ENCODE results near the gene SPNS3.

Gene SPNS3

DNA sequence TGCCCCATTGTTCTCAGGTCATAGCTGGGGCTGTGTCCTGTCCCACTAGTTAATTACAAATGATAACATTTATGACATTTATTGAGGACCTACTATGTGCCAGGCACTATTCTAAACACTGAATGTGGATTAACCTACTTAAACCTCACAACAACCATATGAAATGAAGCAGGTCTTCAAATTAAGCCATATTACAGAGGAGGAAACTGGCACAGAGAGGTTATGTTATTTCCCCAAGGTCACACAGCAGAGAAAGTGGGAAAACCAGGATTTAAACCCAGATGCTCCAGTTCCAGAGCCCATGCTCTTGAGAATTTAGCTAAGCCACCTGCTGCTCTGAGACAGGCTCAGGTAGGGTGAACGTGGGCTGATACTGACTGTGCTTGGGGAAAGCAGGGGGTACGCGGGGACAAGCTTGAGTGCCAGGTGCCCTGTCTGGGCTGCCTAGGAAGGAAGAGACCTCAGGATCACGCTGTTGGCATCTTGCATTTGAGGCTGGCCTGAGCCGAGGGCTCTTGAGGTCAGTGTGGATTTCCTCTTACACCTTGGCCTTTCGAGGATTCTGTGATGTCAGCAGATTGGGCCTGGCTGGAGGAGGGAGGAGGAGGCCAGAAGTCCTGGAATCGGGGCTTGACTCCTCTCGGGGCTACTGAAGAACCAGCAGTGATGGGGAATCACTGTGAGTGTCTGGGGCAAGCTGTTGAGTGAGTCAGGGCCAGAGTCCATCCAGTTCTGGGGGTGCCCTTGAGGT is 73.8 kb downstream of the SPNS3 start:
- Histone ChIP-seq H3K4me3 (no peak overlapping the region), H3K36me3 (replicated peaks) (no peaks in the 10 kb centered on the region), H3K9me3 (no peaks in the 10 kb centered on the region), H3K27me3 (ENCODE audit: low read depth) (peaks cover 2% of the 10 kb centered on the region; the same call in 1 of the 2 replicates), H3K4me1 (no peaks in the 10 kb centered on the region)
- no peak for DNase-seq (ENCODE audit: low spot score in 2 of 2)
- in situ Hi-C loops (cut with MboI; ENCODE audit: low sequenced_read_pairs) = no loop called here

DNA sequence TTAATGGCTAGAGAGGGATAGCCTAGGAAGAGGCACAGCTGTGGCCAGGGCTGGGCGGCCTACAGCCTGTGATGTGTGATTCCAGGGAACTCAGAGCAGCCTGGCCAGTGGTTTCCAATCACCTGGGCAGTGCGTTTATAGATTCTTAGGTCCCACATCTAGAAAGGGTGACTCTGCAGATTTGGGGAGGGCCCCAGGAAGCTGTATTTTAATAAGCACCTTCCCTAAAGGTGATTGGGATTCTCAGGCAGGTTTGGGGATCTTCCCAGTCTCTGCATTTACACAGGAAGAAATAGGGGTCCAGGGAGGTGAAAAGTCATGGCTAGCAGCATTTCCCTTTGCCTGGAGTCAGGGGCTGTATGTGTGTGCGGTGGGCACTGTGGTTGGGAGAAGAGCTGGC is 74.5 kb downstream of the SPNS3 start:
- H3K36me3 ChIP-seq (replicated peaks) = no peaks in the 10 kb centered on the region
- H3K4me3 ChIP-seq = no peak overlapping the region
- no peaks in the 10 kb centered on the region for H3K9me3 ChIP-seq
- DNase-seq (ENCODE audit: low spot score in 2 of 2) = no peak
- H3K27me3 ChIP-seq (ENCODE audit: low read depth) = no peaks in the 10 kb centered on the region; the same call in 1 of the 2 replicates
- H3K4me1 ChIP-seq = no peaks in the 10 kb centered on the region
- in situ Hi-C loops (cut with MboI; ENCODE audit: low sequenced_read_pairs) = no loop called here

DNA sequence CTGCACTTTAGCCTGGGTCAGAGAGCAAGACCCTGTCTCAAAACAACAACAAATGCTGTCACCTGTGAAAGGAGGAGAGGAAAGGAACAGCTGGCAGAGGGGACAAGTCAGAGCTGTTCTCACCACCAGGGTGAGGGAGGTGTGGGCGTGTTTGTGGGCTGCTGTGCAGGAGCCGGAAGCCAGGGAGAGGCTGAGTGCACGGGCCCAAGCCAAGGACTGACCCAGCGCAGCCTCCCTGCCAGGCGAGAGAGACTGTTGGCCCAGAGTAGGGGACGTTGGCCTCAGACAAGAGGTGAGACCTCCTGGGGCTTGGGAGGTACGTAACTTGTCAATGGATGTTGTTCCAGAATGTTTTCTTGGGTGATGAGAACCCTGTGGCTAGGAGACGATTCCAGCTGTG is 75.7 kb downstream of the SPNS3 start:
- no peaks in the 10 kb centered on the region for H3K36me3 ChIP-seq (replicated peaks)
- no peaks in the 10 kb centered on the region for H3K9me3 ChIP-seq
- no peaks in the 10 kb centered on the region for H3K27me3 ChIP-seq (ENCODE audit: low read depth)
- DNase-seq (ENCODE audit: low spot score in 2 of 2) = no peak
- H3K4me1 ChIP-seq = no peaks in the 10 kb centered on the region
- no peak overlapping the region for H3K4me3 ChIP-seq
- in situ Hi-C loops (cut with MboI; ENCODE audit: low sequenced_read_pairs) = no loop called here

DNA sequence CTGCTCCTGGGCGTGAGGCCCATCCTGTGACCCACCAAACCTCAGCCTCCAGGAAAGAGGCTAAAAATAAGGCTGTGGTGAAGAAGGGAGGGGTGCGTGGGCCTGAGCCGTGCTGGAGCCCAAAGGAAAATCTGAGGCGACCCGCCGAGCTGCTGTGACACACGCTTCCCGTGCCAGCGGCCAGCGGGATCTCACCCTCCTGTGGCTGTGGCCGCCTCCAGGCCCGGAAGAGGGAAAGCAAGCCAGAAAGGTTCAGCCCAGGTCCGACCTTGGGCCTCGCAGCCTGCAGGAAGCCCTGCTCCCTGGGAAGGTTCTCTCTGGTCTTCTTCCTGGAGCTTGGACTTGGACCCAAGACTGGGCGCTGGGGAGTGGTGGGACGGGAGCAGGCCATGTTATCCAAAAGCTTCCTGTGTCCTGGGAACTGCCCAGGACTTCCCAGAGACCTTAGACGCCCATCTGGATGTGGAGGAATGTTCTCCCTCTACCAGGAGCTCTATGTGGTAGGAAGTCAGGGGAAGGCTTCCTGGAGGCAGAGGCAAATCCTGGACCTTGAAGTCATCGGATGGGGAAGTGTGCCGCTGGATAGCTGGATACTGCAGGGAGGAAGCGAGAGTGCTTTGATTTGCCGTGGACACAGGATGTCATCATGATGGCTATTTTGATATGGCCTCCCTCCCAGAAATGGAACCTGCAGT is 76.3 kb downstream of the SPNS3 start:
- no peak for DNase-seq (ENCODE audit: low spot score in 2 of 2)
- Histone ChIP-seq H3K9me3 (no peaks in the 10 kb centered on the region), H3K36me3 (replicated peaks) (no peaks in the 10 kb centered on the region), H3K4me1 (no peaks in the 10 kb centered on the region), H3K27me3 (ENCODE audit: low read depth) (no peaks in the 10 kb centered on the region), H3K4me3 (no peak overlapping the region)
- in situ Hi-C loops (cut with MboI; ENCODE audit: low sequenced_read_pairs) = no loop called here

DNA sequence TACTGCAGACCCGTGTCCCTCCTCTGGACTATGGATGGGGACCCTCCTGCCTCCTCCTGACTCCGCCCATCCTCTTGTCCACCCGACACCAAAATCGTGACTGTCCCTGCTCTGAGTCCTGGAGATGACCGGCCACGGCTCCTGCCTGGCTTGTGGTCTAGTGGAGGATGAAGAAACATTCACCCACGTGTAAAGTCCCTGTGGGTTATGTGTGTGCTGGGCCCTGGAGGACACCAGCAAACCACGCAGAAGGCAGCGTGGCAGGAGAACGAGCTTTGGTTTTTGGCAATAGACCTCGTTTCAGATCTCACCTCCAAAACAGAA is 76.8 kb downstream of the SPNS3 start:
- no peaks in the 10 kb centered on the region for H3K36me3 ChIP-seq (replicated peaks)
- no peaks in the 10 kb centered on the region for H3K4me1 ChIP-seq
- no peaks in the 10 kb centered on the region for H3K27me3 ChIP-seq (ENCODE audit: low read depth)
- DNase-seq (ENCODE audit: low spot score in 2 of 2) = no peak
- in situ Hi-C loops (cut with MboI; ENCODE audit: low sequenced_read_pairs) = no loop called here
- H3K9me3 ChIP-seq = no peaks in the 10 kb centered on the region
- no peak overlapping the region for H3K4me3 ChIP-seq

DNA sequence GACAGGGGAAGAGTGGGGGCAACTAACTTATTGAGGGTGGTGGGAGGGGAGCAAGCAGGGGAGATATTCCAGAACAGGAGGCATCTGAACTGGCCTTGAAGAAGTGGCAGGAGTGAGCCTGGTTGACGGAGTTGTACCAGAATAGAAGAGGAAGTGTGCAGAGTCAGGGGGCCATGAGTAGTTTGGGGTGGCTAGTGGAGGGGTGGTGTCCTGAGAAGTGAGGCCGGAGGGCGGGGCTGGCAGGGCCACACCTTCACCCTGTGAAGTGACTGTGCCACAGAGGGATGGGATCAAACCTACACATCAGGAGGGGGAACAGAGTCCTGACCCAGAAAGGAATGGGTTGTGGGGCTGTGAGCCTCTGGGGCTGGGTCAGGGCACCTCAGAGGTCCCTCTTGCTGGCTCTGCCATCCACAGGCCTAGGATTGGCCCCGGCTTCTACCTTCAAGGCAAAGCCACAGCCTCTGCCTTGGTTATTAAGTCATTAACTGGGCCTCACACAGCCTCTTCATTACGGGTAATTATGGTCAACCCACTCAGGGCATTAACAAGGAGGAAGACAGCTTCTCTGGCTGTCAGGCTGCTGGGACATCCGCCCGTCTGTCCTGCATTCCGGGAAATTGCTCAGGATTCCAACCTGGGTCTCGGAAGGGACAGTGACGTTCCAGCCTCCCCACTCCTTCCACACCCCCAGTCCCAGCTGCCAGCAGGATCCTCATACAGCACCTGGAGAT is 77.6 kb downstream of the SPNS3 start:
- H3K36me3 ChIP-seq (replicated peaks) = no peaks in the 10 kb centered on the region
- no peaks in the 10 kb centered on the region for H3K27me3 ChIP-seq (ENCODE audit: low read depth)
- in situ Hi-C loops (cut with MboI; ENCODE audit: low sequenced_read_pairs) = no loop called here
- no peak for DNase-seq (ENCODE audit: low spot score in 2 of 2)
- H3K4me3 ChIP-seq = no peak overlapping the region
- H3K9me3 ChIP-seq = no peaks in the 10 kb centered on the region
- H3K4me1 ChIP-seq = no peaks in the 10 kb centered on the region

DNA sequence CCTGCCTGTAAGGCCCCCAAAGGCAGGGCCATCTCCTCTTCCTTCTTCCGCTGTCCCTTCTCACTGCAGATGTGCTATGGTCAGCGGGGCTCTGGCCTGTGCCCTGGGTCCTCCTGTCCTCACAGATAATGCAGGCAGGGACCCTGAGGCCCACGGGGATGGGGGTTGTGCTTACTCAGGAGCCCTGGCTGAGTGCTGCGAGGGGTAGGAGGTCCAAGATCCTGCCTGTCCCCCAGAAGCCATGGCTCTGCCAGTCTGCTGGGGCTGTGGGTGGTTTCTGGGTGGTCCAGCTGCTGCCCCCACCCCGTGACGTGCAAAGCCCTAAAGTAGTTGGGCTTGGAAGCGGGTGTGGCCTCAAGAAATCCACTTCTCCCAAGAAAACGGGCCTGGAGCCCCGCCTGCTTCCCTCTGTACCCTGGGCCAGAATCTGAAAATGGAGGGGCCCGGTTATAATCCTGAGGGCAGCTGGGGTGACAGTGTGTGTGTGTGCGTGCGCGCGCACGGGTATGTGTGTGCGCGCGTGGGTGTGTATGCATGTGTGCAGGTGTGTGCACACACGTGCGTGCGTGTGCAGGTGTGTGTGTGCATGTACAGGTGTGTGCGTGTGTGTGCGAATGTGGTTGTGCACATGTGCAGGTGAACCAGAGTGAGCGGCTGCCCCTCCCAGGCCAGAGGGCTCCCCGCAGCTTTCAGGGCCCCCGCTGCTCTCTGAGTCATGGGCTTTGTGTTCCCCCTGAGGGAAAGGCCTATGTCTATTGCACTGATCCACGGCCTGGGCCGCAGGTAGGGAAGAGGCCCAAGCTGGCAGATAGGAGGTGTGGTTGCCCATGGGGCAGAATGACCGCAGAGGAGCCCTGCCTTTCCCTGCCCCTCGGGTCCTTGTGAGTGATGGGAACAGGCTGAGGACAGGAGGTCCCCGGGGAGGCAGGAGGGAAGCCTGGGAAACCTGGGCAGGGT is 78.7 kb downstream of the SPNS3 start:
- H3K4me1 ChIP-seq = no peaks in the 10 kb centered on the region
- H3K27me3 ChIP-seq (ENCODE audit: low read depth) = no peaks in the 10 kb centered on the region
- DNase-seq (ENCODE audit: low spot score in 2 of 2) = no peak
- no peaks in the 10 kb centered on the region for H3K36me3 ChIP-seq (replicated peaks)
- no peak overlapping the region for H3K4me3 ChIP-seq
- in situ Hi-C loops (cut with MboI; ENCODE audit: low sequenced_read_pairs) = no loop called here
- H3K9me3 ChIP-seq = no peaks in the 10 kb centered on the region

DNA sequence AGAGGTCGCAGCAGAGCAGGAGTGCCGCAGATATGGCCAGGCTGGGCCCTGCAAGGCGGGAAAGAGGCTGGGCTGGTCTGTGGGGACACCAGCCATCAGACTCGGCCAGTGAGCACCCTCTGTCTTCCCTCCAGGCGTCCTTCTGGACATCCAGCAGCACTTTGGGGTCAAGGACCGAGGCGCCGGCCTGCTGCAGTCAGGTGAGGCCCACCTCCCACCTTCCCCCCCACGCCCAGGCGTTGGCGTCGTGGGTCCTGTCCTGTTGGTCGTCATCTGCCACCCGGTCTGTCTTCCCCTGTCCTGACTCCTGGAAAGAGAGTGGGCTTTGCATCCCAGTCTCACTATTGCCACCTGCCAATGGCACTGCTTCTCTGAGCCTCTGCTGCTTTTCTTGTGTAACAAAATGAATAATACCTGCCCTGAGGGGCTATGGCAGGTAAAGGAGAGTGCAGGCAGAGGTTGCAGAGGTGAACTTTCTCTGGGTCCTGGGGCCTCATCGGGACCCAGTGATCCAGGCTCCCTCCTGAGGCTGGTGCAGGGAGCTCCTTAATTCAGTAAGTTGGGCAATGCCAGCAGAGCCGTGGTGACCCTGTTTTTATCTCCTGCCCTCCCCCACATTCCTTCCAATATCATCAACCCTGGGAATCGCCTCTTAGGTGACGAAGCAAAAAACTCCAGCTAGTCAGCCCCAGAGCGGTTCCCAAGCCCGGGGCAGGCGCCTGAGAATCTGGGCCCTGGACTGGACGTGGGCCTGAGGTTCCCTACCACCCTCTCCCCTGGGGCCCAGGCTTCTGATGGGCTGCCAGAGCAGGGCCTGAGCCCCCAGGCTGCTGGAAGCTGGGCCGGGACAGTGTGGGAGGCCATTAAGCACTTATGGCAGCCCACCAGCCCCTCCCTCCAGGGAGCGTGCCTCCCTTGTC is 79.6 kb downstream of the SPNS3 start:
- Histone ChIP-seq H3K4me1 (no peaks in the 10 kb centered on the region), H3K9me3 (no peaks in the 10 kb centered on the region), H3K4me3 (no peak overlapping the region), H3K27me3 (ENCODE audit: low read depth) (no peaks in the 10 kb centered on the region), H3K36me3 (replicated peaks) (no peaks in the 10 kb centered on the region)
- in situ Hi-C loops (cut with MboI; ENCODE audit: low sequenced_read_pairs) = no loop called here
- DNase-seq (ENCODE audit: low spot score in 2 of 2) = no peak

DNA sequence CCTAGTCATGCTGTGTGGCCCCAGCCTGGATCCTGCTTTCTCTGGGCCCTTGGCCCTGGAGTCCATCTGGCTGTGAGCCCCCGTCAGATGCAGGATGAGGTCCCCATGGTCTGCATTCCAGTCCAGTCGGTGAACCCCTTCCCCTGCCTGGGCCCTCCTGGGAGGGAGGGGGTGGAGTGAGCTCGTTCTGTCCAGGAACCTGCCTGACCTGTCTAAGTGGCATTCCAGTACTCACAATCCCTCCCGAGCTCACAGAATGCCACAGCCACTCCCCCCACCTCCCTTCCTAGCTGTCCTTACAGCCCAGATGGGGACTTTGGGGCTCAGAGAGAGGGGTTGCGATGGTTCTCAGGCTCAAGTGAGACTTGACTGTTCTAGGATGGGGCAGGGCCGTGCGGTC is 80.5 kb downstream of the SPNS3 start:
- in situ Hi-C loops (cut with MboI; ENCODE audit: low sequenced_read_pairs) = no loop called here
- H3K36me3 ChIP-seq (replicated peaks) = no peaks in the 10 kb centered on the region

DNA sequence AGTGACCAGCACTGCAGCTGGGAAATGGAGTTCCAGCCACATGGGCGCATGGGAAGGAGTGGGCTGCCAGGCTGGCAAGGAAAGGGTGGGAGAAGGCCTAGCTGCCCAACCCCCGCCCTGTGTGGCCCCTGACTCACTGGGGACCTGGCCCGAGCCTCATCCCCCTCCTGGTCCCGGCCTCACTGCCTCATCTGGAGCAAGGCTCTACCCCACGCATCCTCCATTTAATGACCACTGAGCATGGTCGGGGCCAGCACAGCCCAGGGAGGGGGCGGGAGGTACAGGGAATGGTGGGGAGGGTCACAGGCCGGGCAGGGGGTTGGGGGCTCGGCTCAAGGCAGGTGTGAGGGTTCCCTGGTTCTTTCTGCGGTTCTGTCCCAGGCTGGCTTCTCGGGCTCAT is 81.0 kb downstream of the SPNS3 start:
- no peak overlapping the region for H3K4me3 ChIP-seq
- H3K27me3 ChIP-seq (ENCODE audit: low read depth) = no peaks in the 10 kb centered on the region
- DNase-seq (ENCODE audit: low spot score in 2 of 2) = no peak
- no peaks in the 10 kb centered on the region for H3K36me3 ChIP-seq (replicated peaks)
- H3K9me3 ChIP-seq = no peaks in the 10 kb centered on the region
- in situ Hi-C loops (cut with MboI; ENCODE audit: low sequenced_read_pairs) = no loop called here
- H3K4me1 ChIP-seq = no peaks in the 10 kb centered on the region

More for the DNA sequence above, 80.5 kb downstream of the SPNS3 start:
- H3K4me3 ChIP-seq = no peak overlapping the region
- no peaks in the 10 kb centered on the region for H3K9me3 ChIP-seq
- no peaks in the 10 kb centered on the region for H3K27me3 ChIP-seq (ENCODE audit: low read depth)
- DNase-seq (ENCODE audit: low spot score in 2 of 2) = no peak
- no peaks in the 10 kb centered on the region for H3K4me1 ChIP-seq

DNA sequence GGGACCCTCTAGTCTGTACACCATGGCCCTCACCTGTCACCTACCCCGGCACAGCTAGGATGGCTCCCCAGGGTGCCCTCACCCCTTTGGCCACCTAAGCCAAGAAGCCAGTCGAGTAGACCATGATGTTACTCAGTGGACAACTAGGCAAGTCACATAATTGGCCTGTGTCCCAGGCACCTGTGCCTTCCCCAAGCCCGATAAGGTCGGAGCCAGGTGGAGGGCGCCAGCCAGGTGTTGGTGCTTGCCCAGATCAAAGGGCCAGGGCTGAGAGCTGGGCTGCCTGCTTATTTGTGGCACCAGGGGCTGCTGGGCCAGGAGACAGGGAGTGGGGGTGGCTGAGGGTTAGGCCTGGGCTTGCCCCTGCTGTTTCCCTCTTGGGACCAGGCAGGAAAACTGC is 81.8 kb downstream of the SPNS3 start:
- in situ Hi-C loops (cut with MboI; ENCODE audit: low sequenced_read_pairs) = no loop called here
- H3K36me3 ChIP-seq (replicated peaks) = no peaks in the 10 kb centered on the region
- H3K4me1 ChIP-seq = no peaks in the 10 kb centered on the region
- H3K27me3 ChIP-seq (ENCODE audit: low read depth) = no peaks in the 10 kb centered on the region
- H3K9me3 ChIP-seq = no peaks in the 10 kb centered on the region
- no peak overlapping the region for H3K4me3 ChIP-seq
- DNase-seq (ENCODE audit: low spot score in 2 of 2) = no peak

DNA sequence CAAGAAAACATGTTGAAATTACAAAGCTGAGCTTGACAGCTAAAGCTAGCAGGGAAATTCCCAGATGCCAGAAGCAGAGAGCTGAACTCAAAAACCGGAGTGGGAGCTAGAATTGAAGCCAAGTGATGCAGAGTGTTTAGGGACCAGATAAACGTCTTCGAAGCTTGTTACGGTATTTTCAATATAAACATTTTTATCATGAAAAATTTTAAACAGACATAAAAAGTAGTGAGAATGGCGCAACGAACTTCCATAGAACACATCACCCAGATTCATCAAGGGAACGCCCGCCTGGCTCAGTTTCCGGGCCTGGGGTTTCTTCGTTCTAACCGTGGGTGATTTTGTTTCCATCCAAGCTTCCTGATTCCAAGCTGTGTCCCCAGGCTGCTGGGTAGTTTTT is 83.0 kb downstream of the SPNS3 start:
- H3K4me1 ChIP-seq = no peaks in the 10 kb centered on the region
- no peak for DNase-seq (ENCODE audit: low spot score in 2 of 2)
- no peaks in the 10 kb centered on the region for H3K36me3 ChIP-seq (replicated peaks)
- in situ Hi-C loops (cut with MboI; ENCODE audit: low sequenced_read_pairs) = no loop called here
- no peak overlapping the region for H3K4me3 ChIP-seq
- no peaks in the 10 kb centered on the region for H3K27me3 ChIP-seq (ENCODE audit: low read depth)
- no peaks in the 10 kb centered on the region for H3K9me3 ChIP-seq

DNA sequence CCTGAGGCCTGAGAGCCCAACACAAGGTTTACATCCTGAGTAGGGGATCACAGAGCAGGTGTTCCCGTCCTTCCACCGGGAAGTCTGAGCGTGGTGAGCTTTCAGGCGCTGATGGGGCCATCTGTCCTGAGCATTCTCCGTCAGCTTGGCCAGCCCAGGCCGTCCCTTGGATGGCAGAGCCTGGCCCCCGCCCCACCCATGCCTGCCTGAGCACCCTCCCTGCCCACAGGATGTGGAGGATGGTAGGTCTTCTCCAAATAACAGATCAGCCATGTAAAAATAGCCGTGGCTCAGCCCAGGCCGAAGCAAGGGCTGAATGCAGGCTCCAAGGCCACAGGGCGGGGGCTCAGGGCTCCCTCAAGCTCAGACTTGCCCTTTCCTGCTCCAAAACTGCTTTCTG is 85.2 kb downstream of the SPNS3 start:
- no peak for DNase-seq (ENCODE audit: low spot score in 2 of 2)
- Histone ChIP-seq H3K4me1 (no peaks in the 10 kb centered on the region), H3K9me3 (no peaks in the 10 kb centered on the region), H3K4me3 (no peak overlapping the region), H3K27me3 (ENCODE audit: low read depth) (no peaks in the 10 kb centered on the region), H3K36me3 (replicated peaks) (no peaks in the 10 kb centered on the region)
- in situ Hi-C loops (cut with MboI; ENCODE audit: low sequenced_read_pairs) = no loop called here

Measured in HAP-1 (cell line).